GM21717 (cell line): ENCODE results near the gene CHST11.

Source experiments
- ATAC-seq: cut with Tn5 transposase; IDR thresholded peaks from one replicate; pipeline ENCODE4 v1.9.1; 2021; ENCODE audit warnings: mild to moderate bottlenecking, moderate library complexity; ENCODE audit not compliant: unreplicated experiment

The CHST11 gene

DNA sequence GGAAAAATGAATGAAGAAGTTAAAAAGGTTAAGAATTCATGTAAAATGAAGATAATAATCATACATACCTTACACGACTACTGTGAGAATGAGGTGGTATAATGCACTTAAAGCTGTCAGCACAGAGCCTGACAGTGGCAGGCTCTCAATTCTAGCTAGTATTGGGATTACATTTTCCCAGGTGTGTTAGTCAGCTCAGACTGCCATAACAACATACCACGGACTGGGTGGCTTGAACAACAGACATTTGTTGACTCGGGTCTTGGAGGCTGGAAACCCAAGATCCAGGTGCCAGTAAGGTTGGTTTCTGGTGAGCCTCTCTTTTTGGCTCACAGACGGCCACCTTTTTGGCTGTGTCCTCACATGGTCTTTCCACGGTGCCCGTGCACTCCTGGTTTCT is 167.8 kb downstream of the CHST11 start:
- ATAC-seq: no peak

- ATAC-seq: no peak
Observed at GRCh38 chr12:104626069-104626837, 169.5 kb downstream of the CHST11 start.

DNA sequence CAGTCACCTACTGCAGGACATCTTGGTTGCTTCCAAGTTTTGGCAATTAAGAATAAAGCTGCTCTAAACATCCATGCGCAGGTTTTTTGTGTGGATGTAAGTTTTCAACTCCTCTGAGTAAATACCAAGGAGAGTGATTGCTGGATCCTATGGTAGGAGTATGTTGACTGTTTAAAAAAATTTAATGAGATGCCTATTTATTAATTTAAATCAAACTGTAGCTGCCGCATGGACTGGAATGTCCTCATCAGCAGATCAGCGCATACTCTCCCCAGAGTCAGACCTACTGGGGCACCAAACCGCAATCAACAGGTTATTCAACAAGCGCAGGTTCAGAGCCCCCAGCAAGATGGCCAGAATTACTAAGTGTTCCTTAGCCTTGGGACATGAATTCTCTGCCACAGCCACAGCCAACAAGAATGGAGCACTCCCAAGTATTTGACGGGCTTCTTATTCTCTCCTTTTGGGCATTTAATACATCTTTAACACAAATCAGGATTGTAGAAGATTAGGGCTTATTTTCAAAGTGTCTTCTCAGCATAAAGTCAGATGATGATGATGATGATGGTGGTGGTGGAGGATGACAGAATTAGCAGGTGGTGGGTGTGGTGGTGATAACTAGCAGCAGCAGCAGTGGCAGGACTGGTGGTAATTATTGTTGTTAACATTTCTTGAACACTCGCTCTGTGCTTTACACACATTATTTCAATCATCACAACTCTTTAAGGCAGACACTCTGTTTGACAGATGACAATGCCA is 170.7 kb downstream of the CHST11 start:
- no peak for ATAC-seq

- ATAC-seq: no peak
Observed at GRCh38 chr12:104627990-104628830, 171.5 kb downstream of the CHST11 start.

DNA sequence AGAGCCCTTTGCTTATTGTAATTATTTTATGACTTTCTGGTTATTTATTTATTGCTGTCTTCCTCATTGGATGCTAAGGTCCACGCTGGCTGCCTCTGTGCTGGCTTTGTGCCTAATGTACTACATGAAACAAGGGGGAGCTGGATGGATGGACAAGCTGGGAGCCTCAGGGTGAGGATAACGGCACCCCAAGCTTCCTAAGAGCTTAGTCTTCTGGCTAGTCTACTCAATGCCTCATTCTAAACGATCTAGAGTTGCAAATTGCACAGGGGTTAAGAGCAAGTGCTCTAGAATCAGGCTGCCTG is 172.0 kb downstream of the CHST11 start:
- no peak for ATAC-seq

DNA sequence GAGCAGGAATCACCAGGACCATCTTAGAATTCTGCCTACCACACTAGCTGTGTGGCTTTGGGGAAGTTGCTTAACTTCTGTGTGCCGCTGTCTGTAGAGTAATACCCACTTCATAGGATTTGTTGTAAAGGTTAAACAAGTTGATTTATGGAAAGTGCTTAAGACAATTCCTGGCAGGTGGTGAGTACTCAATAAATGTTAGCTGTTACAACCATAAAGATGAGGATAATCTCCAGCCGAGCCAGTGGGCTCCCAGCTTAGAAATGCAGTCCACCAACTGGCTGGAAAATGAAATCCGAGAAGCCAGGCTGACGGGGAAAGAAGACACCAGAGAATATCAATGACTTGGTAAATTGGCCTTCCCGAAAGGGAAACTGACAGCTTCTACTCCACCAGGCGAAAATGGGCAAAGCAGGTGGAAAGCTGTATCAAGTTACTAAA is 173.5 kb downstream of the CHST11 start:
- no peak for ATAC-seq

GRCh38 chr12:104631867-104632266 is 175.1 kb downstream of the CHST11 start:
- no peak for ATAC-seq

DNA sequence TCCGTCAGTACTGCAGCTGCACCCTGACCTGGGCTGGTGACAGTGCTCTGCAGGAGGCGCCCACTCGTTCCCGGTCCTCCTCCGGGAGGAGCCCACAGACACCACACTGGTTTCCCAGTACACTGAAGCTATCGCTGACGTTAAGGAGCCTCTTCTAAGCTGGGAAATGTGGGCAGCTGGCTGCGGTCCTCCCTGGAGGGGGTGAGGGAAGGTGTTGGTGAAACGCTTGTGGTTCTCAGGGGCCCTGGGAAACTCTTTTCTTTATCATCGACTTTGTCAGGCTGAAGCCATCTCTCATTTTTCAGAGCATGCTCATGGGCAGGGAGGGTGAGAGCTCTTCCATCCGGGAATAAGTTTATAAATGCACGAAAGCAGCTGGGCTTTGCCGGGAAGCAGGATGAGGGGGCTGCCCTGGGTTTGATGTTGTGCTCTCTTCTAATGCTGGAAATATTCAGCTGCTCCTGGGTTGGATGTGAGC is 176.0 kb downstream of the CHST11 start:
- ATAC-seq: no peak

DNA sequence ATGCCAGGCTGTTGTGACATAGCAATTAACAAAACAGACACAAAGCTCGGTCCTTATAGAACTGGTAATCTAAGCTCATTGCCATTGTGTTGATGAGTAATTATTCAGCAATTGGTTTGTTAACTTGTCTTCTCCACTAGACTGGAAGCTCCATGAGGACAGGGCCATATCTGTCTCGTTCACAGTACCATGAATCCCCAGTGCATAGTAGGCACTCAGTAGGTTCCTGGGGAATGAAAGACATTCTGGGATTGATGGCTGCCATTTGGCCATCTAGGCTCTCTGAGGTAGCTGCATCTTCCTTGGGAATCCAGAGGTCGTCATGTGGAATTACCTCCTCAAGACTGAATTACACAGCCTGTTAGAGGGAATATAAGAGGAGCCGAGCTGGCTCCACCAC is 177.3 kb downstream of the CHST11 start:
- ATAC-seq: no peak

- no peak for ATAC-seq
Observed at GRCh38 chr12:104634852-104635251, 178.1 kb downstream of the CHST11 start.

GRCh38 chr12:104635607-104636343 is 179.0 kb downstream of the CHST11 start:
- no peak for ATAC-seq

GRCh38 chr12:104636496-104636895 is 179.7 kb downstream of the CHST11 start:
- no peak for ATAC-seq

DNA sequence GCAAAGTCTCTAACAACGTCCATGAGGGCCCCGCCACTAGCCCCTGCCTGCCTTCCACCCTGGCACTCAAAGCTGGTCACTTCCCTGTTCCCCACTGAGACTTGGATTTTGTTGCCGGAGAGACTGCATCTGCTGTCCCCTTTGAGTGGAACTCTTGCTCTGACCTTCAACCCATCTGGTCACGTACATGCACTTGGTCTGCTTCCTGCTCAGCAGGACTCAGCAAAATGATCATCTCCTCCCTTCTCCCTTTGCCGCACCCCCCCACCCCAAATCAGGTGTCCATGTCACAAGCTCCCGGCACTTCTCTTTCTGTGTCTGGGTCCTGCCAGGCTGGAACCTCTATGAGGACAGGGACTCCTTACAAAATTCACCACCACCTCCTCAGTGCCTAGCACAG is 180.9 kb downstream of the CHST11 start:
- no peak for ATAC-seq

DNA sequence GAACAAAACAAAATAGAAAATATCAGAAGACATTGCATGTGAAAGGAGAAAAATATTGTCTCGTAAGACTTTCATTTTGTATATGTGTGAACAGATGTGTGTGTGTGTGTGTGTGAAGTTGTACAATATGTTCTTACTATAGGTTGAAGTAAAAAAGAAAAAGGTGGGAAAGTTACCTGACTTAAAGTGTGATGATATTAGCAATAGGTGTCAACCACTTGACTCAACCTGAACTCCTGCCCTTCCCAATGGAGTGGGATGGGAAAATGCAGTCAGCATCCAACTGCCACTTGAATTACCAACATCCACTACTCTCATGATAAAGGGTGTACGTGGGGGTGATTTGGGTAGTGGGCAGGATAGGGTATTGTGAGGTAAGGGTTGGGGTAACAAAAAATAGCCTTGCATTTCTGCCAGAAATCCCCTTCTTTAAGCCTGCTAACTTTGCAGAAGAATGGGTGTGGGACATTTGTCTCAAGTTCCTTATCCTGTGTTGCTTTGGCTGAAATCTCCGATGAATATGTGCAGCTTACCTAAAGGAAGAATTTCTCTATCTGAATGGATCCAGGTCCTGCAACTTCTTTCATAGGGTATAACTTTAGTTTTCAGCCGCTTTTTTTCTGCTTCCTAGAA is 181.6 kb downstream of the CHST11 start:
- no peak for ATAC-seq

- no peak for ATAC-seq
Observed at GRCh38 chr12:104638851-104639240, 182.1 kb downstream of the CHST11 start.

- ATAC-seq: no peak
Observed at GRCh38 chr12:104640956-104641355, 184.2 kb downstream of the CHST11 start.

DNA sequence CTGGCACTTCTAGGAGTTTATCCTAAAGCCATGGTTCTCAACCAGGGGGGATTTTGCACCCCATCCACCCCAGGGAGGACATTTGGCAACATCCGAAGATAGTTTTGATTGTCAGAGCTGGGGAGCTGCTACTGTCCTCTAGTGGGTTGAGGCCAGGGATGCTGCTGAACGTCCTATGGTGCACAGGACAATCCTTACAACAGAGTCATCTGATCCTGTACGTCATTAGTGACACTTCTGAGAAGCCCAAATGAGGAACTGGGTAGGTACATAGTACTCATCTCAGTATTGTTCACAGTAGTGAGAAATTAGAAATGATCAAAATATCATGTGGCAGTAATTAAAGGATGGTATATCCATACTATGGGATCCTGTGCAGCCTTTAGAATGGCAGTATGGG is 185.1 kb downstream of the CHST11 start:
- ATAC-seq: peak; percentile 91

GRCh38 chr12:104643093-104643818 is 186.5 kb downstream of the CHST11 start:
- no peak for ATAC-seq

DNA sequence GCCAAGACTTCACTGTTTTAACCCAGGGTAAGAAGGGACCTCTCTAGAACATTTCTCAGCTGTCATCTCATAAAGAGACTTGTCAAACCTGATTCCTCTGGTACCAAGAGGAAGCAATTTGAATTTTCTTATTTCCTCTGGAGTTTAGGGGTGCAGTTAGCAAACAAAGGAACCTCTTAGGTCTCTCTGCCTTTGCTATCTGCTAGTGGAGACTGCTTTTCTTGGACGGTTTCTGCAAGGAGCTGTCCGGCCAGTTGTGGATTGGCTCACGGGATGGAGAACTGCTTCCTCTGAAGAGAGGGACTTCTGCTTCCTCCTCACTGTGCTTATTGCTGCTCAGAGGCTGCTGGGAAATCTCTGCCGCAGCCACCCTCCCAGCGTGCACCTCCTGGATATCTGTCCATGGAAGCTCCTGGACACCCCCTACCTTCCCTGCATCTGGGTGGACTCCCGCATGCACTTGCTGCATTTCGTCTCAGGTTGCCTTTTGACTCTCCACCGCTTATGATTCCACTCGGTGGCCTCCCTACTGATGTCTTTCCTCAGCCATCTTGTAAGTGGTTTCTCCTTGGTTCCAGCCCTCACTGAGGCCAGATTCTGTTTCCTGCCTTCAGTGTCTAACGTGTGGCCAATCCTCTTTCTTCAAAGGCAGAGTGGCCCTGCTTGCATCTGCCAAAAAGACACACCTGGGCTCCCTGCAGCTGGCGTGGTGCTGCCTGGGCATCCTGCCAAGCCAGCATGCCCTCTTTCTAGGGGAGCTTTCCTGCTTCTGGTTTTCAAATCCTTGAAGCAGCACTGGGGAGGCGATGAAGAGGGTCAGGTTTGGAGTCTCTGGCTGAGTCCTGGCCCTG is 187.3 kb downstream of the CHST11 start:
- no peak for ATAC-seq
